Astrocyte (in vitro differentiated cells and primary cell): Measurements from ENCODE around the gene TMEM236. TPM values are rescaled to one million over a fixed set of nuclear protein-coding genes. Genes with fewer than 3 reads are reported as not detected.

ENCODE experiments used
- DNase-seq: peaks from one replicate; pipeline ENCODE4 v3.0.0-alpha.2; 2010; ENCODE audit warnings: low read depth
- FAIRE-seq: peaks from 2 replicates; lab custom pipeline; 2011; peaks lifted over from hg19 to GRCh38; lab: Jason Lieb, UNC
- H2AFZ ChIP-seq: 2 replicates; pipeline ENCODE4 v1.6.0; 2012; ENCODE audit warnings: low read depth, low read length, inconsistent platforms
- H3K27ac ChIP-seq: 2 replicates; pipeline ENCODE4 v1.5.1; 2011; ENCODE audit warnings: low read depth, low read length, inconsistent platforms
- H3K27me3 ChIP-seq: 2 replicates; pipeline ENCODE4 v1.6.0; 2011; ENCODE audit warnings: low read length, inconsistent platforms; ENCODE audit not compliant: insufficient read depth
- H3K36me3 ChIP-seq: 2 replicates; pipeline ENCODE4 v1.5.1; 2011; ENCODE audit warnings: low read length, inconsistent platforms; ENCODE audit not compliant: insufficient read depth
- H3K4me1 ChIP-seq: 2 replicates; pipeline ENCODE4 v1.5.1; 2011; ENCODE audit warnings: low read length, inconsistent platforms; ENCODE audit not compliant: insufficient read depth
- H3K4me2 ChIP-seq: 2 replicates; pipeline ENCODE4 v1.6.0; 2012; ENCODE audit warnings: low read length, inconsistent platforms
- H3K4me3 ChIP-seq: 2 replicates; pipeline ENCODE4 v1.5.1; 2011; ENCODE audit warnings: low read depth, mild to moderate bottlenecking, low read length, inconsistent platforms; ENCODE audit not compliant: insufficient read depth
- H3K79me2 ChIP-seq: 2 replicates; pipeline ENCODE4 v1.6.0; 2012; ENCODE audit warnings: mild to moderate bottlenecking, low read length, inconsistent platforms; ENCODE audit not compliant: insufficient read depth
- H3K9ac ChIP-seq: 2 replicates; pipeline ENCODE4 v1.6.0; 2012; ENCODE audit warnings: mild to moderate bottlenecking, low read length, inconsistent platforms
- H3K9me3 ChIP-seq: 2 replicates; pipeline ENCODE4 v1.5.1; 2012; ENCODE audit warnings: low read depth, mild to moderate bottlenecking, low read length, inconsistent platforms; ENCODE audit not compliant: insufficient read depth
- H4K20me1 ChIP-seq: 2 replicates; pipeline ENCODE4 v1.6.0; 2012; ENCODE audit warnings: low read length, inconsistent platforms; ENCODE audit not compliant: insufficient read depth
- H3K27ac Mint-ChIP-seq: one replicate; pipeline ENCODE4 v1.8.0; 2021; ENCODE audit warnings: mild to moderate bottlenecking, mixed read lengths; ENCODE audit not compliant: unreplicated experiment
- H3K27me3 Mint-ChIP-seq: one replicate; pipeline ENCODE4 v1.8.0; 2021; ENCODE audit warnings: low read depth, mixed read lengths; ENCODE audit not compliant: unreplicated experiment
- H3K36me3 Mint-ChIP-seq: one replicate; pipeline ENCODE4 v1.8.0; 2021; ENCODE audit warnings: low read depth, mixed read lengths; ENCODE audit not compliant: unreplicated experiment
- H3K4me1 Mint-ChIP-seq: one replicate; pipeline ENCODE4 v1.8.0; 2021; ENCODE audit warnings: low read depth, mixed read lengths; ENCODE audit not compliant: unreplicated experiment
- H3K4me3 Mint-ChIP-seq: one replicate; pipeline ENCODE4 v1.8.0; 2021; ENCODE audit warnings: mild to moderate bottlenecking, moderate library complexity, mixed read lengths; ENCODE audit not compliant: unreplicated experiment
- H3K9me3 Mint-ChIP-seq: one replicate; pipeline ENCODE4 v1.8.0; 2021; ENCODE audit warnings: mild to moderate bottlenecking, mixed read lengths; ENCODE audit not compliant: unreplicated experiment
- EZH2 ChIP-seq: IDR thresholded peaks from 2 replicates; pipeline ENCODE4 v1.6.1; 2012; ENCODE audit warnings: mild to moderate bottlenecking, low read length, inconsistent platforms; ENCODE audit not compliant: insufficient read depth
- total RNA-seq: library from RNA; stranded (reverse); gene quantifications from 2 replicates; pipeline ENCODE4 v1.2.1, GENCODE V29; 2021
- TF ChIP-seq, protein P1 (sequence below): IDR thresholded peaks from 2 replicates; pipeline ENCODE4 v1.5.1; 2011; ENCODE audit warnings: low read depth, mild to moderate bottlenecking, inconsistent platforms, low read length, moderate library complexity; ENCODE audit not compliant: insufficient read depth

TMEM236 gene
- total RNA-seq, 1 donor from 2014 or later, result 0.43 TPM

DNA sequence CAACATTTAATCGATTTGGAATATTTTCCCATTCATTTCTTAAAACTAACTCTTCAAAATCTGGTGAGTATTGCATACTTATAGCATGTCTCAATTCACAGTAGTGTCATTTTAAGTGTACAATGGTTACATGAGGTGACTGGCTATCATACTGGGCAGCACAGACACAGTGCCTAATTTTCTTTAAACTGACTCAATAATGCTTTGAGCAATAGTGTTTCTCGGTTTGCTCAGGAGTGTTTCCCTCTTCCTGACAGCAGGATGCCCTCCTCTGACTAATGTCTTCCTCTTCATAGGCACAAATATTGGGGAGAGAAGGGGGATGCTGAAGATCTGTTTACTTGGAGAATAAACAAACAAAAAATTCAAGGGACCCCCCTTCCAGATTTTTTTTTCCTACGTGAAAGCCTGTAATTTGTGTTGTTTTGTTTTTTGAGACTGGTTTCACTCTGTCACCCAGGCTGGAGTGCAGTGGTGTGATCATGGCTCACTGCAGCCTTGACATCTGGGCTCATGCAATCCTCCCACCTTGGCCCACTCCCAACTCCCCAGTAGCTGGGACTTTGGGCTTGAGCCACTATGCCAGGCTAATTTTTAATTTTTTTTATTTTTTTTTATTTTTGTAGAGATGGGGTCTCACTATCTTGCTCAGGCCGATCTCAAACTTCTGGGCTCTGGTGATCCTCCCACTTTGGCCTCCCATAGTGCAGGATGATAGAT lies 59.3 kb downstream of the TMEM236 start:
- no peaks in the 10 kb centered on the region for H3K4me1 ChIP-seq
- no peak for DNase-seq
- H3K4me3 Mint-ChIP-seq, result no peak overlapping the region
- no peaks in the 10 kb centered on the region for H4K20me1 ChIP-seq
- no peak overlapping the region for H3K27ac ChIP-seq
- no peak overlapping the region for H3K4me2 ChIP-seq
- H3K36me3 ChIP-seq, result no peaks in the 10 kb centered on the region
- no peak overlapping the region for H2AFZ ChIP-seq
- TF ChIP-seq, protein P1, sequence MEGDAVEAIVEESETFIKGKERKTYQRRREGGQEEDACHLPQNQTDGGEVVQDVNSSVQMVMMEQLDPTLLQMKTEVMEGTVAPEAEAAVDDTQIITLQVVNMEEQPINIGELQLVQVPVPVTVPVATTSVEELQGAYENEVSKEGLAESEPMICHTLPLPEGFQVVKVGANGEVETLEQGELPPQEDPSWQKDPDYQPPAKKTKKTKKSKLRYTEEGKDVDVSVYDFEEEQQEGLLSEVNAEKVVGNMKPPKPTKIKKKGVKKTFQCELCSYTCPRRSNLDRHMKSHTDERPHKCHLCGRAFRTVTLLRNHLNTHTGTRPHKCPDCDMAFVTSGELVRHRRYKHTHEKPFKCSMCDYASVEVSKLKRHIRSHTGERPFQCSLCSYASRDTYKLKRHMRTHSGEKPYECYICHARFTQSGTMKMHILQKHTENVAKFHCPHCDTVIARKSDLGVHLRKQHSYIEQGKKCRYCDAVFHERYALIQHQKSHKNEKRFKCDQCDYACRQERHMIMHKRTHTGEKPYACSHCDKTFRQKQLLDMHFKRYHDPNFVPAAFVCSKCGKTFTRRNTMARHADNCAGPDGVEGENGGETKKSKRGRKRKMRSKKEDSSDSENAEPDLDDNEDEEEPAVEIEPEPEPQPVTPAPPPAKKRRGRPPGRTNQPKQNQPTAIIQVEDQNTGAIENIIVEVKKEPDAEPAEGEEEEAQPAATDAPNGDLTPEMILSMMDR, result no peak
- TF ChIP-seq EZH2, result no peak
- no peaks in the 10 kb centered on the region for H3K9me3 Mint-ChIP-seq
- H3K79me2 ChIP-seq, result no peaks in the 10 kb centered on the region
- no peaks in the 10 kb centered on the region for H3K36me3 Mint-ChIP-seq
- H3K4me1 Mint-ChIP-seq, result no peaks in the 10 kb centered on the region
- no peak overlapping the region for H3K27ac Mint-ChIP-seq
- no peaks in the 10 kb centered on the region for H3K9me3 ChIP-seq
- no peaks in the 10 kb centered on the region for H3K27me3 ChIP-seq
- no peak overlapping the region for H3K4me3 ChIP-seq
- H3K9ac ChIP-seq, result no peak overlapping the region
- FAIRE-seq, result no peak
- peaks cover 4% of the 10 kb centered on the region for H3K27me3 Mint-ChIP-seq

DNA sequence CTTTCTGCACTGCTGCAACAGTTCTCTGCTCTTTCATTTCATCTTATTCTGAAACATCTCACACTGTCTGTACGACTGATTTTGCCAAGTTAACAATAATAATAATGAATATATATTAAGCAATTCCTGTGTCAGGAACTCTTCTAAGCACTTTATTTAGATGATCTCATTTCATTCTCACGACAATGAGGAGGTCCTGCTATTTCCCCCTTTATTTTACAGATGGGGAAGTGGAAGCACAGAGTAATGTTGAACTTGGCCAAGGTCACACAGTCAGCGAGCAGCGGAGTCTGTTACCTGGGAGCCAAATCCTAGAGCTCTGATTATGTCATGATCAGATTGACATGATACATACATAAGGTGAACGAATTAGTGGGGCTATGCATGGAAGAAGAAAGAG lies 63.0 kb downstream of the TMEM236 start:
- Mint-ChIP-seq H3K27me3 (no peaks in the 10 kb centered on the region), H3K4me1 (no peaks in the 10 kb centered on the region), H3K36me3 (no peaks in the 10 kb centered on the region), H3K4me3 (no peak overlapping the region), H3K27ac (no peak overlapping the region), H3K9me3 (no peaks in the 10 kb centered on the region)
- DNase-seq (no peak), FAIRE-seq (no peak)
- no peak overlapping the region for H3K27ac ChIP-seq
- H3K9ac ChIP-seq, result no peak overlapping the region
- TF ChIP-seq, protein P1, result no peak
- TF ChIP-seq EZH2, result no peak
- H3K4me2 ChIP-seq, result no peak overlapping the region
- H3K4me3 ChIP-seq, result no peak overlapping the region
- no peaks in the 10 kb centered on the region for H3K79me2 ChIP-seq
- H3K4me1 ChIP-seq, result no peaks in the 10 kb centered on the region
- H3K9me3 ChIP-seq, result no peaks in the 10 kb centered on the region
- H2AFZ ChIP-seq, result no peak overlapping the region
- no peaks in the 10 kb centered on the region for H3K27me3 ChIP-seq
- no peaks in the 10 kb centered on the region for H3K36me3 ChIP-seq
- H4K20me1 ChIP-seq, result no peaks in the 10 kb centered on the region

DNA sequence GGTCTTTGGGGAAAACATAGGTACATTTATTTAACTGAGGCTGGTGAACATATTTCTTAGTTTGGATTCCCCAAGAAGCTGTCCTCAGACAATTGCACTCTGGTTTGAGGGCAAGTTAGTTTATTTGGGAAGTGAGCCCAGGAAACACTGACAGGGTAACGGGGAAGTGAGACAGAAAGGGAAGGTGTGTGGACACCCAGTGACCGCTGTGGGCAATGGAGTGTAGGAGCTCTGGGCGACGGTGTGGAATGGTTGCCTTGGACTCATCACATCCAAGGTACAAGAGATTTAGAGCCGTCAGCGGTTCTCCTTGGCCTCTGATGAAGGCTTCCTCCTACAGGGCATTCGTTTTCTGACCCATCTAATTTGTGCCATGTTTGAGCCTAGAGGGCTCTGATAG lies 64.2 kb downstream of the TMEM236 start:
- H3K27ac ChIP-seq, result no peak overlapping the region
- no peak overlapping the region for H3K27ac Mint-ChIP-seq
- no peaks in the 10 kb centered on the region for H3K9me3 Mint-ChIP-seq
- FAIRE-seq (no peak), DNase-seq (no peak)
- H3K79me2 ChIP-seq, result no peaks in the 10 kb centered on the region
- H3K9me3 ChIP-seq, result no peaks in the 10 kb centered on the region
- no peaks in the 10 kb centered on the region for H3K4me1 ChIP-seq
- H4K20me1 ChIP-seq, result no peaks in the 10 kb centered on the region
- no peak overlapping the region for H2AFZ ChIP-seq
- no peak overlapping the region for H3K4me2 ChIP-seq
- no peak overlapping the region for H3K9ac ChIP-seq
- no peaks in the 10 kb centered on the region for H3K36me3 ChIP-seq
- H3K4me3 ChIP-seq, result no peak overlapping the region
- no peak overlapping the region for H3K4me3 Mint-ChIP-seq
- TF ChIP-seq, protein P1, result no peak
- TF ChIP-seq EZH2, result no peak
- H3K27me3 Mint-ChIP-seq, result no peaks in the 10 kb centered on the region
- H3K27me3 ChIP-seq, result no peaks in the 10 kb centered on the region
- H3K4me1 Mint-ChIP-seq, result no peaks in the 10 kb centered on the region
- no peaks in the 10 kb centered on the region for H3K36me3 Mint-ChIP-seq
